GM21619 (cell line): ENCODE results near the gene MALT1.
A peak's percentile ranks its signal among the peaks of the same experiment; 100 is the strongest.
"Not testable (repeated sequence)": the region's sequence is repeated elsewhere in the genome, so short reads cannot be mapped to it uniquely, and the experiment has no call there.

Experiments used
- ATAC-seq: cut with Tn5 transposase; IDR thresholded peaks from one replicate; pipeline ENCODE4 v1.9.1; 2021; ENCODE audit not compliant: unreplicated experiment

Gene MALT1, protein sequence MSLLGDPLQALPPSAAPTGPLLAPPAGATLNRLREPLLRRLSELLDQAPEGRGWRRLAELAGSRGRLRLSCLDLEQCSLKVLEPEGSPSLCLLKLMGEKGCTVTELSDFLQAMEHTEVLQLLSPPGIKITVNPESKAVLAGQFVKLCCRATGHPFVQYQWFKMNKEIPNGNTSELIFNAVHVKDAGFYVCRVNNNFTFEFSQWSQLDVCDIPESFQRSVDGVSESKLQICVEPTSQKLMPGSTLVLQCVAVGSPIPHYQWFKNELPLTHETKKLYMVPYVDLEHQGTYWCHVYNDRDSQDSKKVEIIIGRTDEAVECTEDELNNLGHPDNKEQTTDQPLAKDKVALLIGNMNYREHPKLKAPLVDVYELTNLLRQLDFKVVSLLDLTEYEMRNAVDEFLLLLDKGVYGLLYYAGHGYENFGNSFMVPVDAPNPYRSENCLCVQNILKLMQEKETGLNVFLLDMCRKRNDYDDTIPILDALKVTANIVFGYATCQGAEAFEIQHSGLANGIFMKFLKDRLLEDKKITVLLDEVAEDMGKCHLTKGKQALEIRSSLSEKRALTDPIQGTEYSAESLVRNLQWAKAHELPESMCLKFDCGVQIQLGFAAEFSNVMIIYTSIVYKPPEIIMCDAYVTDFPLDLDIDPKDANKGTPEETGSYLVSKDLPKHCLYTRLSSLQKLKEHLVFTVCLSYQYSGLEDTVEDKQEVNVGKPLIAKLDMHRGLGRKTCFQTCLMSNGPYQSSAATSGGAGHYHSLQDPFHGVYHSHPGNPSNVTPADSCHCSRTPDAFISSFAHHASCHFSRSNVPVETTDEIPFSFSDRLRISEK

DNA sequence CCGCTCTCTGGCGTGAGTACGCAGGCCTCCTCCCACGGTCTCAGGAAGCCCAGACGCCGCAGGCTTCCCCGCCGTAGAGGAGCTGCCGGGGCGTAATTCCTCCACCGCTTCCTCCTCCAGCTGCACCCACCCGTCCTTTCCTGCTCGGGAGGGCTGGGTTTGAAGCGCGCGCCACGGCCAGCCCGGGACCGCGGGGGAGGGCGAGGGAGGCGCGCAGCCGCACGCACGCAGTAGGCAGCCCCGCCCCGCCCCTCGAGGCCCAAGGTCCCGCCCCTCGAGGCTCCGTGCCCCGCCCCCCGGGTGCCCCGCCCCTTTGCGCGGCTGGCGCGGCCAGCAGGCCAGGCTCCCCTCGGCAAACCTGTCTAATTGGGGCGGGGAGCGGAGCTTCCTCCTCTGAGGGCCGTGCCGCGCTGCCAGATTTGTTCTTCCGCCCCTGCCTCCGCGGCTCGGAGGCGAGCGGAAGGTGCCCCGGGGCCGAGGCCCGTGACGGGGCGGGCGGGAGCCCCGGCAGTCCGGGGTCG is at the start of gene MALT1:
MALT1 (plus strand) TSS at position 355 of the 521 bp plus-strand sequence. CDS start 179 bp downstream, outside the sequence.
- peak; percentile 71 for ATAC-seq

- ATAC-seq: no peak
These were observed 47.3 kb upstream of the MALT1 start for GRCh38 chr18:58624011-58624410.

GRCh38 chr18:58625839-58626238 is 45.4 kb upstream of the MALT1 start:
- no peak for ATAC-seq

DNA sequence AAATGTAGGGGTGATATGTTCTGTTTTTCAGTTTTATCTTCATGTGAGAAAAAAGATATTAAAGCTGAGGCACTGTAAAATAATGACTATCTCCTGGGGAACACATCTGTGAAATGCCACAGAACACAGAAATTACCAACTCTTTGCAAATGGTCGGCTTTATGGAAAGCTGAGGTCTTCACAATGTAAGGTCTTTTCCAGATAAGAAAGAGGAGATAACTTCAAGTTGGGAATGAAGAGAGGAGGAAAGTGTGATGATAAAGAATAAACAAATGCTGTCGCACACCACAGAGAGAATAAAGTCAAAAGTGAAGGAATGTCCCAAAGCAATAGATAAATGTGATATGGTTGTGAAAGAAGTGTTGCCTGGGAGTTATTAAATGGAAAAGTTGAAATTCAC is 41.2 kb upstream of the MALT1 start:
- ATAC-seq: no peak

- no peak for ATAC-seq
These were observed 40.0 kb upstream of the MALT1 start for GRCh38 chr18:58631301-58631700.

GRCh38 chr18:58632552-58632951 is 38.7 kb upstream of the MALT1 start:
- ATAC-seq: no peak

DNA sequence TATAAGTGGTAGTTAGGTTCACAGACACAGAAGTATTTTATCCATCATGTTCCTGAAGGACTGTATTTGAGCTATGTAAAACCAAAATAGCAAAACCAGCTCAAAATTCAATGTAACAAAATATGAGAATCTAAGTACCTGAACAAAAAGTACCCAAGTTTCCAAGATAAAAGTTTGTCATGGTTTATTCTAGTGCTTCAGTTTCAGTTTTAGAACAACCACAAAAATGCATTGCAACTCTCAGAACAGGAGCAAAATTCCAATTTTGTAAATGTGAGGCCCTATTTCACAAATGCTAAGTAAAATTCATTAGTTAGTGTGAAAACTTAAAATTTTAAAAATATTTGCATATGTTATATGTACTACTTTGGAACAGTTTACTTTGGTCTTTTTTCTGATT is 37.4 kb upstream of the MALT1 start:
- no peak for ATAC-seq

DNA sequence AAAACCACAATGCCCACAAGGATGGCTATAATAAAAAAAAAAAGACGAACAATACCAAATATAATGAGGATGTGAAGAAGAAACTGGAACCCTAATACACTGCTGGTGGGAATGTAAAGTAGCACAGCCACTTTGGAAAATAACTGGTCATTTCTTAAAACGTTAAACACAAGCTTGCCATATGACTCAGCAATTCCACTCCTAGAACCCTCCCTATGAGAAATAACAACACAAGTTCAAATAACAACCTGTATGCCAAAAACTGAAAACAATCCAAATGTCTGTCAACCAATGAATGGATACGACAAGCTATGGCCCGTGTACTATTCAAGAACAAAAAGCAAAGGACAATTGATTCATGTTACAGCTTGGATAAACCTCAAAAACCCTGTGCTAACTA is 35.4 kb upstream of the MALT1 start:
- no peak for ATAC-seq

- no peak for ATAC-seq
These were observed 34.1 kb upstream of the MALT1 start for GRCh38 chr18:58637197-58637596.

- ATAC-seq: no peak
These were observed 33.3 kb upstream of the MALT1 start for GRCh38 chr18:58637946-58638345.

DNA sequence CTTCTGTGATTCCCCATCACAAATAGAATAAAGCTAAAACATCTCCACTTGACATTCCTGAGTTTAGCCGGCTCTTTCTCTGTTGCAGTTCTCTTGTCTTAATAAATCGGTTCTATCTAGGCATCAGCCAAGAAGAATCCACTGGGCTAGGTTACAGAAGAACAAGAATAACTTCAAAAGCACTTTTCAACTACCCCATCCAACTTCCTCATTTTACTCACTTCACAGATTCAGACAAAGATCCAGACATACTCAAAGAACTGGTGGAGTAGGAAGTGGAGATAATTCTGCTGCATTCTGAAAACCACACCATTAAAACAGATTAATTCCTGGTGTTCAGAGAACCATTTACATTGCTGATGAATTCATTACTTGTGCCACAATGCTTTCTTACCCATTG is 32.8 kb upstream of the MALT1 start:
- ATAC-seq: no peak

GRCh38 chr18:58639237-58639636 is 32.0 kb upstream of the MALT1 start:
- no peak for ATAC-seq

DNA sequence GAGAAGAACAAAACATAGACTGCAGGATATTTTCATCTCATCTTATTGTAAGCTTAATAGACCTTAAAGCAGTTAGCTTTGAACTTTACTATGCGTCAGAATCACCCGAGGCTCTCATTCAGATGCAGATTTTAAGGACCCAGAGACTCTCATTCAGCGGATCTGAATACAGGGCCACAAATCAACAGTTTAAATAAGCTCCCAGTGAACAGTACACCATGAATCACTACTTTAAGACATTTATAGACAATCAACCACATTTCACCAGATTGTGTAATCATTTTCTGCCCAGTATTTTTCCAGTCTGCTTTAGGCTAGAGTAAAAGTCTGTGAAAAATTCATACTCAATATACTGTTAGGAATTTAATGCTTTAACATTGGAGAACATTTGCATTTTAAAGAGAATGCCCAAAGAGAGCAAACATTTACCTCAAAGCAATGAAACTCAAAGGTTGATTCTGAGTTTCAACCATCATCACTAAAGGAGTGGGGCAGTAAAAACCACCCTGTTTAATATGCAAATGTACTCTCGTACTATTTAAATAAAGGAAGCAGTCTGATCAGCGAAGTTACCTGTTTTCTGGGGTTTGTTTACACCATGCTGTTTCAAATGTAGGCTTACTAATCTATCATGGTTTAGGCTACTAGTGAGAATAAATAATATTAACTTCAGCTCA is 31.4 kb upstream of the MALT1 start:
- ATAC-seq: peak; percentile 49

DNA sequence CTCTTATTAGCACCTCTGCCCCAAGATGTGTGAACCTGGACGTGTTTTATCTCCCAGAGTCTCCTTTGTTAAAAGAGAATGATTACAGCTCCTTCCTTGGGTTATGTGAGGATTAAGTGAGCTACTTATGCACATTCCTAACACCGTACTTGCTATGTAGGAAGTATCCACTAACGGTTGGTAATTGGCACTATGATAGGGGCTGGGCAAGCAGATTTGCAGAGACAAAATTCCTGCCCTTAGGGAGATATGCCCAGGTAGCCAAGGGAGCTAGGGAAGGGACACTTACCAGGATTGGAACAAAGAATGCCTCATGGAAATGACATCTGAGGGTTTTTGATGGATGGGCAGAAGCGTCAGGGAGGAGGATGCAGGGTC is 30.8 kb upstream of the MALT1 start:
- no peak for ATAC-seq

- ATAC-seq: no peak
These were observed 30.2 kb upstream of the MALT1 start for GRCh38 chr18:58640891-58641610.

GRCh38 chr18:58643557-58643956 is 27.7 kb upstream of the MALT1 start:
- ATAC-seq: not testable (repeated sequence)

- no peak for ATAC-seq
These were observed 25.9 kb upstream of the MALT1 start for GRCh38 chr18:58645398-58645797.

DNA sequence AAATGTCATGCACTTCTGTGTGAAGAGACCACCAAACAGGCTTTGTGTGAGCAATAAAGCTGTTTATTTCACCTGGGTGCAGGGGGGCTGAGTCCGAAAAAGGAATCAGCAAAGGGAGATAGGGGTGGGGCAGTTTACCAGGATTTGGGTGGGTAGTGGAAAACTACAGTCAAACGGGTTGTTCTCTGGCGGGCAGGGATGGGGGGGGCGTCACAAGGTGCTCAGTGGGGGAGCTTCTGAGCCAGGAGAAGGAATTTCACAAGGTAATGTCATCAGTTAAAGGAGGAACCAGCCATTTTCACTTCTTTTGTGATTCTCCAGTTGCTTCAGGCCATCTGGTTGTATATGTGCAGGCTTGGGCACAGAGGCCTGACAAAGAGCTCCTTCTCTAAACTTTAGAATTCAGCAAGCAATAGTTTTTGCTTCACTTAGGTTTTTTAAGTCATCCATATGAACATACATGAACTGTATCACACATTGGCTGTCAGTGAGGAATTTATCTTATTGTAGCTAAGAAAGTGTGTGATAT is 24.9 kb upstream of the MALT1 start:
- ATAC-seq: no peak

DNA sequence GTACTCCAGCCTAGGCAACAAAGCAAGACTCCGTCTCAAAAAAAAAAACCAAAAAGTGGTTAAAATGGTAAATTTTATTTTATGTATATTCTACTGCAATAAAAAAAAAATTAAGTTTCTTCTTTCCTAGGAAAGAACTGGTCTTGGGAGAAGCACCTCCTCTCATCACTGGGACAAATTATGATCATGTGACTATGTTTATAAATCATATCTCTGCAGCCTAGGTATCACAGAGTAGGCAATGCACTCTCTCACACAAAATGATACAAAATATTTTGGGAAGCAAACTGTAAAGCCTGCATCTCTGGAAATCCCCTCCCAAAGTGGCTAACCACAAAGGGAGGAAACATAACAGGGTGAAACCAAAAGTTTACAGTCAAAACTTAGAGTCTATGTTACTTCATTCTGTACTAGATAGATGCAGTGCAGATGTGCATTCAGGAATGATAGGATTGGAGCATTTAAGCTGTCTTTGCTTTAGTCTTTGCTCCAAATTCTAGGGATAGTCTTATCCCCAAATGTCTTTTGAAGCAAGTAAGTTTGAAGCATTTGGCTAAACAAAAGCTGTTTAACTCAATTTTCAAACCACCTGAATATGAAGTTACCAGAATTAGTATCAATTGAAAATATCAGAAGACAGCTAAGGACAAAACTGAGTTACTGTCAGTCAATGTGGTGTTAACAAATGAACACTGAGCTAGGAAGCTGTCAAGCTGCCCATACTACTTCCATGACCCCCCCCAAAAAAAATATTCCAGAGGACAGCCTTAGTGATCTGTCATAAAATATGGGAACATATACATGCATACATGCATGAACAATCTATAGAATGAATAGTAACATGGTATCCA is 21.1 kb upstream of the MALT1 start:
- ATAC-seq: peak; percentile 79

- ATAC-seq: not testable (repeated sequence)
These were observed 20.4 kb upstream of the MALT1 start for GRCh38 chr18:58650830-58651229.
